ENCODE data around the gene PPP2R2B.

DNA sequence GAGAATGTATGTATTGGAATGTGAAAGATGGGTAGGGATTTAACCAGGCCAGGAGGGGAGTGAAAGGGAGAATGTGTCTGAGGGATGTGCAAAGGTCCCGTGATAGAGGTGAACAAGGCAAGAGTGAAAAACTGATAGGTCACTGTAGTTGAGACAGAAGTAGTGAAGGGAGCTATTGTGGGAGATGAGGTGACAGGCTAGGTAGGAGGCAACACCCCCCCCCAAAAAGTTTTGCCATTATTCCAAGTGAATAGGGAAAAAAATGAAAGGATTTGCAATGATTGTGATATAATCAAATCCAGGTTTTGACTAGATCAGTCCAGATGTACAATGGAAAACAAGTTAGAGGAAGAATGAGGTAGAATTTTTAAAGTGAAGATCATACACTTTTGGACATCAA is 226.0 kb downstream of the PPP2R2B start:
- no peak for TF ChIP-seq EP300 (IDR thresholded peaks at IDR 0.05; ENCODE audit: borderline replicate concordance)
- TF ChIP-seq TCF12 (IDR thresholded peaks at IDR 0.05; ENCODE audit: low read depth) = no peak
- no peak for TF ChIP-seq RAD21 (IDR thresholded peaks at IDR 0.05; ENCODE audit: low read depth)
- no peak for TF ChIP-seq CREB1 (IDR thresholded peaks at IDR 0.05; ENCODE audit: low read depth)
- TF ChIP-seq, protein P1, sequence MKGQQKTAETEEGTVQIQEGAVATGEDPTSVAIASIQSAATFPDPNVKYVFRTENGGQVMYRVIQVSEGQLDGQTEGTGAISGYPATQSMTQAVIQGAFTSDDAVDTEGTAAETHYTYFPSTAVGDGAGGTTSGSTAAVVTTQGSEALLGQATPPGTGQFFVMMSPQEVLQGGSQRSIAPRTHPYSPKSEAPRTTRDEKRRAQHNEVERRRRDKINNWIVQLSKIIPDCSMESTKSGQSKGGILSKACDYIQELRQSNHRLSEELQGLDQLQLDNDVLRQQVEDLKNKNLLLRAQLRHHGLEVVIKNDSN (IDR thresholded peaks at IDR 0.05) = no peak
- TF ChIP-seq CEBPB (IDR thresholded peaks at IDR 0.05) = no peak
- TF ChIP-seq, protein P2, sequence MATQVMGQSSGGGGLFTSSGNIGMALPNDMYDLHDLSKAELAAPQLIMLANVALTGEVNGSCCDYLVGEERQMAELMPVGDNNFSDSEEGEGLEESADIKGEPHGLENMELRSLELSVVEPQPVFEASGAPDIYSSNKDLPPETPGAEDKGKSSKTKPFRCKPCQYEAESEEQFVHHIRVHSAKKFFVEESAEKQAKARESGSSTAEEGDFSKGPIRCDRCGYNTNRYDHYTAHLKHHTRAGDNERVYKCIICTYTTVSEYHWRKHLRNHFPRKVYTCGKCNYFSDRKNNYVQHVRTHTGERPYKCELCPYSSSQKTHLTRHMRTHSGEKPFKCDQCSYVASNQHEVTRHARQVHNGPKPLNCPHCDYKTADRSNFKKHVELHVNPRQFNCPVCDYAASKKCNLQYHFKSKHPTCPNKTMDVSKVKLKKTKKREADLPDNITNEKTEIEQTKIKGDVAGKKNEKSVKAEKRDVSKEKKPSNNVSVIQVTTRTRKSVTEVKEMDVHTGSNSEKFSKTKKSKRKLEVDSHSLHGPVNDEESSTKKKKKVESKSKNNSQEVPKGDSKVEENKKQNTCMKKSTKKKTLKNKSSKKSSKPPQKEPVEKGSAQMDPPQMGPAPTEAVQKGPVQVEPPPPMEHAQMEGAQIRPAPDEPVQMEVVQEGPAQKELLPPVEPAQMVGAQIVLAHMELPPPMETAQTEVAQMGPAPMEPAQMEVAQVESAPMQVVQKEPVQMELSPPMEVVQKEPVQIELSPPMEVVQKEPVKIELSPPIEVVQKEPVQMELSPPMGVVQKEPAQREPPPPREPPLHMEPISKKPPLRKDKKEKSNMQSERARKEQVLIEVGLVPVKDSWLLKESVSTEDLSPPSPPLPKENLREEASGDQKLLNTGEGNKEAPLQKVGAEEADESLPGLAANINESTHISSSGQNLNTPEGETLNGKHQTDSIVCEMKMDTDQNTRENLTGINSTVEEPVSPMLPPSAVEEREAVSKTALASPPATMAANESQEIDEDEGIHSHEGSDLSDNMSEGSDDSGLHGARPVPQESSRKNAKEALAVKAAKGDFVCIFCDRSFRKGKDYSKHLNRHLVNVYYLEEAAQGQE (IDR thresholded peaks at IDR 0.05; ENCODE audit: low read depth) = no peak
- no peak for TF ChIP-seq YY1 (IDR thresholded peaks at IDR 0.05; ENCODE audit: low read depth)
- no peak for TF ChIP-seq TEAD4 (IDR thresholded peaks at IDR 0.05)
- TF ChIP-seq FOXM1 (IDR thresholded peaks at IDR 0.05; ENCODE audit: borderline replicate concordance, low read depth) = no peak
- TF ChIP-seq, protein P3, sequence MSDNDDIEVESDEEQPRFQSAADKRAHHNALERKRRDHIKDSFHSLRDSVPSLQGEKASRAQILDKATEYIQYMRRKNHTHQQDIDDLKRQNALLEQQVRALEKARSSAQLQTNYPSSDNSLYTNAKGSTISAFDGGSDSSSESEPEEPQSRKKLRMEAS (IDR thresholded peaks at IDR 0.05) = no peak
